H9 (cell line): ENCODE measurements around the gene TPD52L1. TPM values are rescaled to one million over a fixed set of nuclear protein-coding genes. Genes with fewer than 3 reads are reported as not detected.

Source experiments
- DNase-seq: peaks from one replicate; pipeline ENCODE4 v3.0.0-alpha.2; 2017
- H2AFZ ChIP-seq: one replicate; pipeline ENCODE4 v1.6.1; 2013; ENCODE audit warnings: mild to moderate bottlenecking, low read length, control low read depth, moderate library complexity
- H2AK5ac ChIP-seq: 2 replicates; pipeline ENCODE4 v1.6.1; 2013; ENCODE audit warnings: low read length, control low read depth, mixed read lengths; ENCODE audit not compliant: insufficient read length
- H2BK120ac ChIP-seq: one replicate; pipeline ENCODE4 v1.6.1; 2013; ENCODE audit warnings: low read depth, mild to moderate bottlenecking, low read length, control low read depth, inconsistent platforms; ENCODE audit not compliant: poor library complexity, severe bottlenecking
- H2BK12ac ChIP-seq: 2 replicates; pipeline ENCODE4 v1.6.1; 2013; ENCODE audit warnings: low read length, control low read depth, mixed read lengths, low read depth; ENCODE audit not compliant: insufficient read length
- H2BK15ac ChIP-seq: 2 replicates; pipeline ENCODE4 v1.6.1; 2013; ENCODE audit warnings: low read depth, low read length, control low read depth
- H2BK20ac ChIP-seq: one replicate; pipeline ENCODE4 v1.6.1; 2013; ENCODE audit warnings: low read depth, mild to moderate bottlenecking, low read length, control low read depth, inconsistent platforms; ENCODE audit not compliant: poor library complexity, severe bottlenecking
- H2BK5ac ChIP-seq: 2 replicates; pipeline ENCODE4 v1.6.1; 2013; ENCODE audit warnings: low read length, control low read depth, mixed read lengths; ENCODE audit not compliant: insufficient read length
- H3K14ac ChIP-seq: 2 replicates; pipeline ENCODE4 v1.6.1; 2013; ENCODE audit warnings: low read length, control low read depth; ENCODE audit not compliant: insufficient read depth
- H3K18ac ChIP-seq: 2 replicates; pipeline ENCODE4 v1.6.1; 2013; ENCODE audit warnings: low read depth, mild to moderate bottlenecking, mixed read lengths, low read length, control low read depth; ENCODE audit not compliant: insufficient read length
- H3K23ac ChIP-seq: 2 replicates; pipeline ENCODE4 v1.6.1; 2013; ENCODE audit warnings: low read length, control low read depth, mixed read lengths, low read depth; ENCODE audit not compliant: insufficient read length
- H3K23me2 ChIP-seq: 2 replicates; pipeline ENCODE4 v1.6.1; 2013; ENCODE audit warnings: low read depth, mild to moderate bottlenecking, mixed read lengths, low read length, control low read depth; ENCODE audit not compliant: insufficient read length, poor library complexity, severe bottlenecking
- H3K27ac ChIP-seq: 2 replicates; pipeline ENCODE4 v1.5.1; 2013; ENCODE audit warnings: low read length, control low read depth, mixed read lengths, low read depth; ENCODE audit not compliant: insufficient read length
- H3K27me3 ChIP-seq: 2 replicates; pipeline ENCODE4 v1.6.1; 2013; ENCODE audit warnings: low read length, control low read depth, inconsistent platforms; ENCODE audit not compliant: insufficient read depth
- H3K4ac ChIP-seq: 2 replicates; pipeline ENCODE4 v1.6.1; 2013; ENCODE audit warnings: low read depth, mild to moderate bottlenecking, control low read depth, inconsistent platforms, low read length, moderate library complexity
- H3K4me1 ChIP-seq: 2 replicates; pipeline ENCODE4 v1.6.1; 2013; ENCODE audit warnings: low read length, control low read depth, inconsistent platforms; ENCODE audit not compliant: insufficient read depth
- H3K4me2 ChIP-seq: 2 replicates; pipeline ENCODE4 v1.6.1; 2013; ENCODE audit warnings: low read length, control low read depth, mixed read lengths; ENCODE audit not compliant: insufficient read length, insufficient read depth
- H3K56ac ChIP-seq: 2 replicates; pipeline ENCODE4 v1.6.1; 2013; ENCODE audit warnings: low read depth, mild to moderate bottlenecking, mixed read lengths, low read length, control low read depth; ENCODE audit not compliant: insufficient read length
- H3K79me1 ChIP-seq: 2 replicates; pipeline ENCODE4 v1.6.1; 2013; ENCODE audit warnings: low read depth, mild to moderate bottlenecking, moderate library complexity, low read length, control low read depth, inconsistent platforms; ENCODE audit not compliant: insufficient read depth, poor library complexity, severe bottlenecking
- H3K79me2 ChIP-seq: 2 replicates; pipeline ENCODE4 v1.6.1; 2013; ENCODE audit warnings: low read length, control low read depth, inconsistent platforms; ENCODE audit not compliant: insufficient read depth
- H3K9ac ChIP-seq: 2 replicates; pipeline ENCODE4 v1.6.1; 2013; ENCODE audit warnings: low read length, control low read depth, mixed read lengths; ENCODE audit not compliant: insufficient read length; ENCODE audit errors: extremely low read depth
- H3K9me3 ChIP-seq: one replicate; pipeline ENCODE4 v1.6.1; 2013; ENCODE audit warnings: low read depth, low read length, inconsistent platforms; ENCODE audit not compliant: control insufficient read depth
- H3T11ph ChIP-seq: one replicate; pipeline ENCODE4 v1.6.1; 2013; ENCODE audit warnings: mild to moderate bottlenecking, low read length, control low read depth, inconsistent platforms
- H4K20me1 ChIP-seq: one replicate; pipeline ENCODE4 v1.6.1; 2013; ENCODE audit not compliant: control insufficient read depth, insufficient read length, insufficient read depth
- H4K5ac ChIP-seq: 2 replicates; pipeline ENCODE4 v1.6.1; 2013; ENCODE audit warnings: low read depth, mild to moderate bottlenecking, mixed read lengths, low read length, control low read depth; ENCODE audit not compliant: insufficient read length
- H4K8ac ChIP-seq: replicated peaks from 2 replicates; pipeline ENCODE4 v1.6.1; 2013; ENCODE audit warnings: low read length, control low read depth, mixed read lengths, low read depth; ENCODE audit not compliant: insufficient read length
- H4K91ac ChIP-seq: 2 replicates; pipeline ENCODE4 v1.6.1; 2013; ENCODE audit warnings: low read depth, mild to moderate bottlenecking, moderate library complexity, mixed read lengths, low read length, control low read depth; ENCODE audit not compliant: insufficient read length
- H3K27ac Mint-ChIP-seq, 3 experiments: 2 replicates in 2 of 3; 3 replicates in 1 of 3; pipeline ENCODE4 v1.8.0; 2020 to 2021; ENCODE audit warnings: mixed read lengths in 3 of 3, mild to moderate bottlenecking in 1 of 3, moderate library complexity in 1 of 3
- H3K27me3 Mint-ChIP-seq: 2 replicates; pipeline ENCODE4 v1.8.0; 2021; ENCODE audit warnings: low read depth, mild to moderate bottlenecking, moderate library complexity, mixed read lengths
- H3K36me3 Mint-ChIP-seq, 3 experiments: 2 replicates in 2 of 3; 3 replicates in 1 of 3; pipeline ENCODE4 v1.8.0; 2020 to 2021; ENCODE audit warnings: low read depth in 3 of 3, mixed read lengths in 3 of 3; ENCODE audit not compliant: insufficient read depth in 1 of 3
- H3K4me1 Mint-ChIP-seq, 2 experiments: 2 replicates each; pipeline ENCODE4 v1.8.0; 2020; ENCODE audit warnings: mixed read lengths in 2 of 2
- H3K4me3 Mint-ChIP-seq, 2 experiments: 2 replicates in 1 of 2; 3 replicates in 1 of 2; pipeline ENCODE4 v1.8.0; 2020 to 2021; ENCODE audit warnings: mild to moderate bottlenecking in 2 of 2, mixed read lengths in 2 of 2, moderate library complexity in 1 of 2
- H3K9me3 Mint-ChIP-seq, 2 experiments: 2 replicates in 1 of 2; 3 replicates in 1 of 2; pipeline ENCODE4 v1.8.0; 2020; ENCODE audit warnings: mild to moderate bottlenecking in 2 of 2, mixed read lengths in 2 of 2, moderate library complexity in 1 of 2
- CTCF ChIP-seq: fragments of 200-600 bp; sonication (generic); conservative IDR thresholded peaks from 3 replicates; pipeline ENCODE4 v1.8.0; 2021; ENCODE audit warnings: antibody characterized with exemption, mild to moderate bottlenecking
- WGBS: extraction: QIAGEN DNeasy Blood & Tissue Kit; methylation state at CpG from one replicate; pipeline ENCODE4 v1.1.7; 2013; ENCODE audit warnings: missing lambda C conversion rate, low lambda C conversion rate, mixed read lengths; ENCODE audit not compliant: insufficient read length; ENCODE audit errors: extremely low coverage; 5-methylcytosine and 5-hydroxymethylcytosine counted together
- total RNA-seq: library from RNA; stranded (reverse); gene quantifications from 2 replicates; pipeline ENCODE4 v1.2.1, GENCODE V29; 2021

The TPD52L1 gene
- total RNA-seq, 1 experiment from 2014 or later, result 6.6 TPM

- H2AFZ ChIP-seq, result no peak overlapping the region
These were observed 37.4 kb upstream of the TPD52L1 start for GRCh38 chr6:125116170-125116569.

More at GRCh38 chr6:125116170-125116569, 37.4 kb upstream of the TPD52L1 start:
- Mint-ChIP-seq H3K27me3 (no peaks in the 10 kb centered on the region), H3K9me3 (peaks cover 14% of the 10 kb centered on the region in 2 experiments), H3K27ac (no peak overlapping the region; a peak in 1 of 7 replicates), H3K4me1 (peaks cover 12 to 15% of the 10 kb centered on the region in 2 experiments), H3K4me3 (no peak overlapping the region), H3K36me3 (peaks cover 3 to 15% (median 6%) of the 10 kb centered on the region in 3 experiments)
- no peak overlapping the region for H3T11ph ChIP-seq
- H3K18ac ChIP-seq, result no peak overlapping the region
- no peak overlapping the region for H3K14ac ChIP-seq
- no peak overlapping the region for H3K4me2 ChIP-seq
- H3K79me2 ChIP-seq, result no peaks in the 10 kb centered on the region
- DNase-seq, result no peak
- no peak overlapping the region for H3K27ac ChIP-seq
- H2BK20ac ChIP-seq, result no peak overlapping the region
- no peak overlapping the region for H2AK5ac ChIP-seq
- no peaks in the 10 kb centered on the region for H3K4me1 ChIP-seq
- no peak overlapping the region for H2BK120ac ChIP-seq
- H2BK5ac ChIP-seq, result no peak overlapping the region
- no peak overlapping the region for H4K8ac ChIP-seq
- no peak overlapping the region for H3K9ac ChIP-seq
- no peak overlapping the region for H4K5ac ChIP-seq
- WGBS, result no CpG with 5 or more reads among the region's 1 CpG
- H3K9me3 ChIP-seq, result no peaks in the 10 kb centered on the region
- H4K20me1 ChIP-seq, result no peaks in the 10 kb centered on the region
- no peaks in the 10 kb centered on the region for H3K79me1 ChIP-seq
- no peak overlapping the region for H2BK15ac ChIP-seq
- H3K23ac ChIP-seq, result no peak overlapping the region
- TF ChIP-seq CTCF, result no peak
- H2BK12ac ChIP-seq, result no peak overlapping the region
- H4K91ac ChIP-seq, result no peak overlapping the region
- no peaks in the 10 kb centered on the region for H3K27me3 ChIP-seq
- H3K23me2 ChIP-seq, result no peaks in the 10 kb centered on the region
- no peak overlapping the region for H3K4ac ChIP-seq
- no peak overlapping the region for H3K56ac ChIP-seq
